GM23248 (cell line): ENCODE measurements around the gene CD93.

ENCODE experiments used
- EZH2 ChIP-seq: fragments of 200-600 bp; sonication (generic); IDR thresholded peaks from 2 replicates; pipeline ENCODE4 v1.6.1; 2018; ENCODE audit warnings: antibody characterized with exemption, mild to moderate bottlenecking; ENCODE audit not compliant: insufficient read depth, poor library complexity, severe bottlenecking
- EZH2phosphoT487 ChIP-seq: fragments of 200-600 bp; sonication (generic); IDR thresholded peaks from 2 replicates; pipeline ENCODE4 v1.6.1; 2018; ENCODE audit warnings: antibody characterized with exemption, moderate library complexity, mild to moderate bottlenecking, low read depth; ENCODE audit not compliant: insufficient read depth

GRCh38 chr20:23121751-23122320 lies 35.7 kb upstream of the CD93 start:
- TF ChIP-seq EZH2 (no peak), EZH2phosphoT487 (no peak)
